IMR-90 (cell line): ENCODE results near the gene ELAVL1. TPM values are rescaled to one million over a fixed set of nuclear protein-coding genes. Genes with fewer than 3 reads are reported as not detected.

ENCODE experiments used
- ATAC-seq: fragments of 200-7000 bp; cut with Tn5 transposase; 2 replicates; pipeline ENCODE4 v1.9.1; 2020; ENCODE audit warnings: low read depth, mild to moderate bottlenecking, moderate library complexity
- BruUV-seq: library from RNA; stranded (reverse); fragments of 400-500 nt; replicated peaks from 2 replicates; lab custom pipeline; 2021; lab: Mats Ljungman, UMichigan
- CTCF ChIA-PET: fragments of 300-600 bp; formaldehyde crosslinking; extraction: SDS; loops from one replicate; lab custom pipeline; 2021; ENCODE audit warnings: antibody characterized with exemption; lab: Yijun Ruan, JAX
- POLR2A ChIA-PET: fragments of 300-600 bp; sonication (Branson Sonifier 250); formaldehyde crosslinking; loops from one replicate; lab custom pipeline; 2022; ENCODE audit warnings: antibody characterized with exemption; ENCODE audit not compliant: unreplicated experiment; lab: Charles Lee
- DNase-seq: peaks from one replicate; pipeline ENCODE4 v3.0.0; 2013
- H2AFZ ChIP-seq: replicated peaks from 2 replicates; pipeline ENCODE3; 2013; ENCODE audit warnings: low read length, mild to moderate bottlenecking; ENCODE audit not compliant: poor library complexity
- H2AK5ac ChIP-seq: 2 replicates; pipeline ENCODE4 v1.6.1; 2013; ENCODE audit warnings: low read depth, low read length, inconsistent platforms
- H2AK9ac ChIP-seq: replicated peaks from 2 replicates; pipeline ENCODE3; 2013; ENCODE audit warnings: mild to moderate bottlenecking, low read depth, low read length, moderate library complexity; ENCODE audit not compliant: poor library complexity
- H2BK120ac ChIP-seq: 2 replicates; pipeline ENCODE4 v1.6.1; 2013; ENCODE audit warnings: low read depth, low read length, inconsistent platforms
- H2BK15ac ChIP-seq: 3 replicates; pipeline ENCODE4 v1.6.1; 2013; ENCODE audit warnings: low read depth, low read length, inconsistent platforms
- H2BK20ac ChIP-seq: 2 replicates; pipeline ENCODE4 v1.6.1; 2013; ENCODE audit warnings: low read depth, mild to moderate bottlenecking, inconsistent platforms, low read length, moderate library complexity
- H2BK5ac ChIP-seq: 2 replicates; pipeline ENCODE4 v1.6.1; 2013; ENCODE audit warnings: mild to moderate bottlenecking, low read depth, low read length, inconsistent platforms; ENCODE audit not compliant: poor library complexity, severe bottlenecking
- H3K14ac ChIP-seq: replicated peaks from 2 replicates; pipeline ENCODE4 v1.6.1; 2013; ENCODE audit warnings: low read depth, low read length, inconsistent platforms
- H3K18ac ChIP-seq: 2 replicates; pipeline ENCODE4 v1.6.1; 2013; ENCODE audit warnings: low read depth, low read length, control low read depth
- H3K23ac ChIP-seq: 2 replicates; pipeline ENCODE4 v1.6.1; 2013; ENCODE audit warnings: low read depth, low read length, inconsistent platforms
- H3K27ac ChIP-seq: 2 replicates; pipeline ENCODE4 v1.5.1; 2013; ENCODE audit warnings: mild to moderate bottlenecking, control low read depth, low read length; ENCODE audit not compliant: insufficient read depth
- H3K27me3 ChIP-seq: 2 replicates; pipeline ENCODE4 v1.6.1; 2013; ENCODE audit warnings: low read length; ENCODE audit not compliant: control insufficient read depth, insufficient read depth
- H3K36me3 ChIP-seq: 2 replicates; pipeline ENCODE4 v1.6.1; 2013; ENCODE audit warnings: low read length, mixed read lengths; ENCODE audit not compliant: control insufficient read depth, insufficient read depth
- H3K4ac ChIP-seq: 2 replicates; pipeline ENCODE4 v1.6.1; 2013; ENCODE audit warnings: low read depth, low read length, inconsistent platforms
- H3K4me1 ChIP-seq: 2 replicates; pipeline ENCODE4 v1.6.1; 2013; ENCODE audit warnings: low read length, mixed read lengths; ENCODE audit not compliant: control insufficient read depth, insufficient read depth
- H3K4me2 ChIP-seq: 2 replicates; pipeline ENCODE4 v1.6.1; 2013; ENCODE audit warnings: low read depth, mild to moderate bottlenecking, control low read depth, low read length, moderate library complexity
- H3K4me3 ChIP-seq: 2 replicates; pipeline ENCODE4 v1.5.1; 2013; ENCODE audit warnings: low read depth, mild to moderate bottlenecking, control low read depth, low read length, moderate library complexity; ENCODE audit not compliant: insufficient read depth
- H3K56ac ChIP-seq: 2 replicates; pipeline ENCODE4 v1.6.1; 2013; ENCODE audit warnings: low read length, inconsistent platforms; ENCODE audit not compliant: insufficient read depth; ENCODE audit errors: extremely low read depth
- H3K79me1 ChIP-seq, 2 experiments: 2 replicates each; pipeline ENCODE4 v1.6.1; 2013; ENCODE audit warnings: low read length in 2 of 2, inconsistent platforms in 1 of 2, low read depth in 1 of 2
- H3K9ac ChIP-seq: 2 replicates; pipeline ENCODE4 v1.6.1; 2013; ENCODE audit warnings: low read depth, low read length, control low read depth
- H3K9me1 ChIP-seq: 2 replicates; pipeline ENCODE4 v1.6.1; 2013; ENCODE audit warnings: low read length, inconsistent platforms; ENCODE audit not compliant: insufficient read depth
- H3K9me3 ChIP-seq: 2 replicates; pipeline ENCODE4 v1.6.1; 2013; ENCODE audit warnings: low read length; ENCODE audit not compliant: control insufficient read depth, insufficient read depth
- H4K20me1 ChIP-seq: 2 replicates; pipeline ENCODE4 v1.6.1; 2013; ENCODE audit warnings: low read length, inconsistent platforms; ENCODE audit not compliant: insufficient read depth
- H4K5ac ChIP-seq: 2 replicates; pipeline ENCODE4 v1.6.1; 2013; ENCODE audit warnings: mild to moderate bottlenecking, low read depth, low read length, control low read depth
- H4K8ac ChIP-seq, 2 experiments: 2 replicates each; pipeline ENCODE4 v1.6.1; 2013; ENCODE audit warnings: low read depth in 2 of 2, low read length in 2 of 2, control low read depth in 1 of 2, inconsistent platforms in 1 of 2
- H4K91ac ChIP-seq: 2 replicates; pipeline ENCODE4 v1.6.1; 2013; ENCODE audit warnings: low read depth, low read length, inconsistent platforms; ENCODE audit not compliant: insufficient read depth
- CHD1 ChIP-seq: IDR thresholded peaks from 2 replicates; pipeline ENCODE4 v1.6.1; 2012; ENCODE audit warnings: low read depth, low read length, improper control_type of control experiment
- MAFK ChIP-seq: IDR thresholded peaks from 2 replicates; pipeline ENCODE4 v1.6.1; 2012; ENCODE audit warnings: low read depth, low read length, improper control_type of control experiment
- MAZ ChIP-seq: IDR thresholded peaks from 2 replicates; pipeline ENCODE4 v1.6.1; 2012; ENCODE audit warnings: low read depth, mild to moderate bottlenecking, low read length, improper control_type of control experiment, moderate library complexity, borderline replicate concordance
- RAD21 ChIP-seq: IDR thresholded peaks from 2 replicates; pipeline ENCODE4 v1.6.1; 2012; ENCODE audit warnings: low read length, improper control_type of control experiment
- RCOR1 ChIP-seq: IDR thresholded peaks from 2 replicates; pipeline ENCODE4 v1.6.1; 2012; ENCODE audit warnings: mild to moderate bottlenecking, low read length, improper control_type of control experiment; ENCODE audit not compliant: insufficient replicate concordance
- SMC3 ChIP-seq: fragments of 150-350 bp; IDR thresholded peaks from 2 replicates; pipeline ENCODE4 v1.6.1; 2016; ENCODE audit warnings: low read depth, mild to moderate bottlenecking, antibody characterized with exemption, low read length, moderate library complexity
- WGBS, 2 experiments: methylation state at CpG; one replicate each; pipeline versions ENCODE4 v1.1.5 to v1.1.7; 2013; ENCODE audit warnings: missing lambda C conversion rate in 2 of 2; ENCODE audit not compliant: insufficient read length in 1 of 2; ENCODE audit errors: extremely low coverage in 2 of 2; 5-methylcytosine and 5-hydroxymethylcytosine counted together
- dilution Hi-C: fragments of 300-500 bp; cut with HindIII; formaldehyde crosslinking; loops from one replicate; pipeline ENCODE4 v1.14.3; 2018; ENCODE audit warnings: low sequenced_read_pairs; ENCODE audit not compliant: unreplicated experiment
- in situ Hi-C: fragments of 300-500 bp; cut with MboI; formaldehyde crosslinking; loops from 3 replicates; pipeline ENCODE4 v1.14.3; 2019; ENCODE audit warnings: low sequenced_read_pairs, inconsistent platforms, mixed read lengths
- intact Hi-C: fragments of 100-400 bp; cut with micrococcal nuclease; formaldehyde crosslinking; loops from 2 replicates; pipeline ENCODE4 v1.10.0; 2022
- polyA plus RNA-seq, 3 experiments: library from polyadenylated mRNA; depleted of rRNA; stranded (reverse); fragments of >200 nt; gene quantifications; 2 replicates each; pipeline ENCODE4 v1.2.3, GENCODE V29; 2012; ENCODE audit warnings: low replicate concordance in 1 of 3
- total RNA-seq: library from RNA; depleted of rRNA; stranded (reverse); fragments of >200 nt; gene quantifications from 2 replicates; pipeline ENCODE4 v1.2.3, GENCODE V29; 2012
- TF ChIP-seq, protein P1 (sequence below): fragments of 150-350 bp; IDR thresholded peaks from 2 replicates; pipeline ENCODE4 v1.6.1; 2016; ENCODE audit warnings: low read depth, mild to moderate bottlenecking, low read length, moderate library complexity, borderline replicate concordance

The ELAVL1 gene
- total and polyA plus RNA-seq, 2 of the 4 experiments (the other 2 are of a cell fraction): 55.6 to 59.0 TPM

DNA sequence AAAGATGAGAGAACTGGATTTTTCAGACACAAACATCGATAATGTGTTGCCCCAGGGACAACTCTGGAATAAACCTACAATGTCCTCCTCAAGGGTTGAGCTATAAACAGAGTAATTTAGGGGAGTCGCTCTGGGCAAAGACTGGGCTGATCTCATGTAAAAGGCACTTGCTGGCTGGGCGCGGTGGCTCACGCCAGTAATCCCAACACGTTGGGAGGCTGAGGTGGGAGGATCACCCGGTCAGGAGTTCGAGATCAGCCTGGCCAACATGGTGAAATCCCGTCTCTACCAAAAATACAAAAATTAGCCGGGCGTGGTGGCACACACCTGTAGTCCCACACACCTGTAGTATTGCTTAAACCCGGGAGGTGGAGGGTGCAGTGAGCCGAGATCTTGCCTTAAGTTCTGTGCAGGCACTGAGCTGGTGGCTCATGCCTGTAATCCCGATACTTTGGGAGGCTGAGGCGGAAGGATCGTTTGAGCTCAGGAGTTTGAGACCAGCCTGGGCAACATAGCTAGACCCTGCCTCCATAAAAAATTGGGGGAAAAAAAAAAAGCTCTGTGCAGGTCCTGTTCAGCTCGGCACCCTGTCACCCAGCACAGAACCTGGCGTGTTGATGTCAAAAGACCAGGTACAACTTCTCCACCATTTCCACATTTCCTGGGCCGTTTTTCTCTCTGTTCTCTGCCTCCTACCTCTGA lies 63.4 kb downstream of the ELAVL1 start (continued):
- TF ChIP-seq MAFK: no peak

DNA sequence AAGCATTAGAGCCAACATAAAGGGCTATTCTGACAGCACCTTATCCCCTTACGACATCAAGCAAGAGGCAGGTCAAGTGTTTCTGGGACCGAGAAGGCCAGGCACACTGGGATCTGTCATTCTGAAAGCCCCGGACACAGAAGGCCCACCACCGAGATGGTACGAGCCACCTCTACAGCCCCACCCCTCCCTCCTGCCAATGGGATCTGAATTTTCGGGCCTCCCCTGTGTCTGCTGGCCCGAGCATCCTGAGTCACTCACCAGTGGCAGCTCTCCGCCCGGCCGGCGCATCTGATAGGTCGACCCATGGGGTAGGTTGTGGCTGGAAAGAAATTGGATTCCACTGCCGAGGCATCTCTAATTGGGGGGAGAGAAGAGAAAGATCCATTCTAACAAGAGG lies 64.6 kb downstream of the ELAVL1 start:
- WGBS, 2 experiments: 100% methylated on average over 1 of the region's 13 CpGs; no CpG with 5 or more reads in 1 of the 2 experiments
- no peak overlapping the region for H3K18ac ChIP-seq
- POLR2A ChIA-PET: no interaction called here
- TF ChIP-seq MAZ (no peak), CHD1 (no peak), RAD21 (no peak), MAFK (no peak), RCOR1 (no peak), SMC3 (no peak)
- TF ChIP-seq, protein P1, sequence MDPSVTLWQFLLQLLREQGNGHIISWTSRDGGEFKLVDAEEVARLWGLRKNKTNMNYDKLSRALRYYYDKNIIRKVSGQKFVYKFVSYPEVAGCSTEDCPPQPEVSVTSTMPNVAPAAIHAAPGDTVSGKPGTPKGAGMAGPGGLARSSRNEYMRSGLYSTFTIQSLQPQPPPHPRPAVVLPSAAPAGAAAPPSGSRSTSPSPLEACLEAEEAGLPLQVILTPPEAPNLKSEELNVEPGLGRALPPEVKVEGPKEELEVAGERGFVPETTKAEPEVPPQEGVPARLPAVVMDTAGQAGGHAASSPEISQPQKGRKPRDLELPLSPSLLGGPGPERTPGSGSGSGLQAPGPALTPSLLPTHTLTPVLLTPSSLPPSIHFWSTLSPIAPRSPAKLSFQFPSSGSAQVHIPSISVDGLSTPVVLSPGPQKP: no peak
- no peak overlapping the region for H3K23ac ChIP-seq
- H3K9ac ChIP-seq: no peak overlapping the region
- no peak overlapping the region for H3K4ac ChIP-seq
- CTCF ChIA-PET: no interaction called here
- no peak overlapping the region for H2BK20ac ChIP-seq
- in situ Hi-C loops: loop anchor here (5.0 kb wide), 1 partner anchor 311 kb away; no protein-coding TSS in a partner anchor
- BruUV-seq: no TSS peak
- ATAC-seq (no peak), DNase-seq (no peak)
- intact Hi-C loops: no loop called here
- H3K79me1 ChIP-seq: peaks cover 11 to 47% of the 10 kb centered on the region in 2 experiments; a peak in 3 of 4 replicates
- H2AFZ ChIP-seq: no peak overlapping the region
- peaks cover 28% of the 10 kb centered on the region for H3K36me3 ChIP-seq
- H2AK5ac ChIP-seq: no peak overlapping the region
- H4K20me1 ChIP-seq: no peaks in the 10 kb centered on the region
- H3K27ac ChIP-seq: no peak overlapping the region
- no peak overlapping the region for H3K4me3 ChIP-seq
- dilution Hi-C loops: no loop called here
- no peak overlapping the region for H4K8ac ChIP-seq
- no peak overlapping the region for H4K5ac ChIP-seq
- H3K27me3 ChIP-seq: no peaks in the 10 kb centered on the region
- no peaks in the 10 kb centered on the region for H3K9me3 ChIP-seq
- H3K9me1 ChIP-seq: peaks cover 4% of the 10 kb centered on the region; the same call in 1 of the 2 replicates
- no peak overlapping the region for H3K4me2 ChIP-seq
- H2BK120ac ChIP-seq: no peak overlapping the region
- no peak overlapping the region for H2BK5ac ChIP-seq
- no peak overlapping the region for H2BK15ac ChIP-seq
- no peaks in the 10 kb centered on the region for H3K4me1 ChIP-seq
- H3K56ac ChIP-seq: no peak overlapping the region
- no peak overlapping the region for H3K14ac ChIP-seq
- no peak overlapping the region for H2AK9ac ChIP-seq
- H4K91ac ChIP-seq: no peak overlapping the region
